Measurements from ENCODE around the gene SLC26A3.

DNA sequence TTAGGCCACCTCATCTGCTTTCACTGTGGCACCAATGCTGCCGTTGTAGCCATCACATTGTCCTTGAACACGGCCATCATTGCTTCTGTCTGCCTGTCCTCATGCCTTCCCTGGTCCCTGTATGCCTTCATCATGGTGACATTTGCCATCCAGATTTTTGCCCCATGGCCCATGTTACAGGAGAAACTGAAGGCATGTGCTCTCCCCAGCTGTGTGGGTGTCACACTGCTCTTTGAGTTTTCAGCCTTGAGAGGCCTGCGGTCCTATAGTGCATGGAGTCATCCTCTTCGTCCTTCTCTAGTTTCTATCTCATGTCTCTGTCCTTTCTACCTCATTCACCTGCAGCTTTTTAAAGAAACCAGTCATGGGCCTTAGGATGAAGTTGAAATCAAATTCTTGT, 6.2 kb upstream of the SLC26A3 start:
- no peak for TF ChIP-seq EZH2 (IDR thresholded peaks at IDR 0.05)
- no peak for TF ChIP-seq CTCF (IDR thresholded peaks at IDR 0.05)
